GM12874 (cell line): ENCODE measurements around the gene CENPB.
A peak's percentile ranks its signal among the peaks of the same experiment; 100 is the strongest.

Experiments
- CTCF ChIP-seq: IDR thresholded peaks from 2 replicates; pipeline ENCODE4 v1.5.1; 2011; ENCODE audit warnings: low read depth, mild to moderate bottlenecking, control low read depth, low read length, moderate library complexity; ENCODE audit not compliant: insufficient read depth

CENPB gene

DNA sequence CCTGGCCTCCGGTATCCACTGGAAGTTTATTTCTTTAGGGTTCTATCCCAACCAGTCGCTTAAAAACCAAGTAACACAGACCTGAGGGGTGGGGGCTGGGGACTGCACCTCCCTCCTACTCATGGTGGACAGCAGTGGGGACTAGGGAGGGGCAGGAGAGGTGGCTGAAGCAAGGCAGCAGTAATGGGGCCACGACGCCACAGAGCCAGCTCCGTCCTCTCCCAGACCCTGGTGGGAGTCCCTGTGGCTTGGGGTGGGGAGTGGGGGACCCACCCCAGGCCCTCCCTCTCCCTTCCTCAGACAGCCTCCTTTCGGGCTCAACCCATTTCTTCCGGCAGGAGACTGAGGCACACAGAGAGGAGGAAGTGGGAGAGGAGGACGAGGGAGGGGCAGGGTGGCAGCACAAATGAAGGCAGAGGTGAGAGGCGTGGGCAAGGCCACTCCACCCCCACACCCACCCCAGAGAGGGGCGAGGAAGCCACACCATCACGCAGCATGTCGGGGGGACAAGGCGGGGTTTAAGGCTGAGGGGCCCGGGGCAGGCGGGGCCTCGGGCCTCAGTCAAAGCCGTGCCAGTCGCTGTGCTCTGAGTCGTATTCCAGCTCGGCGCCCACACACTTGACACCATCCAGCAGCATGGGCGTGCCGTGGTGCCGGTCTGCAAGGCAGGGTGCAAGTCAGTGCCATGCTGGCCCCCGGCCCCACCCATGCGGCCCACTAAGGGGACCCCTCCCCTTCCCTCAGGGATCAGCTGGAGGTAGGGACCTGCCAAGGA, 32.9 kb downstream of the CENPB start:
- no peak for TF ChIP-seq CTCF

DNA sequence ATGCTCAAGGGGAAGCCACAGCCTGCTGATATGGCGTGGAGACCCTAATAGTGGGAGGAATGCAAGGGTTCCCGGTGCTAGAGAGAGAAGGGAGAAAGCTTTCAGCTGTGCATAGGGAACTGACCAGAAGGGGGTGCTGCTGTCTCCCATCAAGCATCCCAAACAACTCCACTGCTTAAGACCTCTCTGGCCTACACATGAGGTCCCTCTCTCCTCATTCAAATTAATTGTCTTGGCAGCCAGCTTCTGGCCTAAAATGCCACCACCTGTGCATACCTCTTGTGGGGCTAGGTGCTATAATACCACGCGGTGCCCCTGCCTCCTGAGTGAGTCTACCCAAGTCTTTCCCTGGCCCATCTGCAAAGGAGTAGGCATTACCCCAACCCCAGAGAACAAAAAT, 33.4 kb downstream of the CENPB start:
- peak; percentile 90 for TF ChIP-seq CTCF

DNA sequence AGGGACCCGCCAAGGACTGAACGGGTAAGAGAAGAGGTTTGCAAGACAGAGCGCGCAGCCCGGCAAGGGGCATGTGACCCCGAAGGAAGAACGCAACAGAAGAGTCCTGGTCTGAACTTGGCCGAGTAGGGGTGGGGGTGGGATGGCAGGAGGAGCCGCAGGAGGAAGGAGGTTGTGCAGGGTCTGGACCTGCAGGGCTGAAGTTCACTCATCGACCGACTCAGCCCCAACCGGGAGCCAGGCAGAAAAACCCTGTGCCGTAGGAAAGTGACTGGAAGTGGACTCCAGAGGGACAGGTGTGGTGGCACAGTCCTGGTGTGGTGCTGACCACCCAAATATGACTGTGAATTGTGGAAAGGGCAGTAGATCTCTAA, 34.2 kb downstream of the CENPB start:
- TF ChIP-seq CTCF = no peak

GRCh38 chr20:3751675-3752385, 34.7 kb downstream of the CENPB start:
- TF ChIP-seq CTCF = no peak

- TF ChIP-seq CTCF = peak; percentile 8; the same call in 1 of the 2 replicates
Measured at GRCh38 chr20:3751305-3751674, 35.2 kb downstream of the CENPB start.

- TF ChIP-seq CTCF = peak; percentile 85
Measured at GRCh38 chr20:3749689-3750531, 36.6 kb downstream of the CENPB start.

GRCh38 chr20:3749087-3749688, 37.4 kb downstream of the CENPB start:
- TF ChIP-seq CTCF = no peak
